Inflammatory macrophage (primary cell): ENCODE data around the gene MCF2L.
"Not testable (repeated sequence)": the region's sequence is repeated elsewhere in the genome, so short reads cannot be mapped to it uniquely, and the experiment has no call there.

ENCODE experiments used
- DNase-seq, 2 donors: peaks; one replicate each; pipeline ENCODE4 v3.0.0-alpha.2; 2020 to 2022

MCF2L gene

GRCh38 chr13:113066142-113066455 lies 97.1 kb downstream of the MCF2L start:
- no peak for DNase-seq

- no peak for DNase-seq
Observed at GRCh38 chr13:113066746-113067145, 97.7 kb downstream of the MCF2L start.

GRCh38 chr13:113069861-113070805 lies 101.1 kb downstream of the MCF2L start:
- no peak for DNase-seq

GRCh38 chr13:113070855-113071254 lies 101.8 kb downstream of the MCF2L start:
- DNase-seq, result no peak

GRCh38 chr13:113072376-113072775 lies 103.4 kb downstream of the MCF2L start:
- no peak for DNase-seq

GRCh38 chr13:113073942-113074341 lies 104.9 kb downstream of the MCF2L start:
- DNase-seq, result no peak

GRCh38 chr13:113074401-113074800 lies 105.4 kb downstream of the MCF2L start:
- no peak for DNase-seq

- DNase-seq, result no peak
Observed at GRCh38 chr13:113074876-113075275, 105.9 kb downstream of the MCF2L start.

- DNase-seq, result no peak
Observed at GRCh38 chr13:113075711-113076110, 106.7 kb downstream of the MCF2L start.

GRCh38 chr13:113076681-113077401 lies 107.8 kb downstream of the MCF2L start:
- no peak for DNase-seq

GRCh38 chr13:113077566-113077952 lies 108.5 kb downstream of the MCF2L start:
- no peak for DNase-seq

GRCh38 chr13:113077953-113078901 lies 109.2 kb downstream of the MCF2L start:
- DNase-seq, result no peak

GRCh38 chr13:113078902-113079780 lies 110.1 kb downstream of the MCF2L start:
- DNase-seq, result no peak

- not testable (repeated sequence) for DNase-seq
Observed at GRCh38 chr13:113079781-113080080, 110.7 kb downstream of the MCF2L start.

- no peak for DNase-seq
Observed at GRCh38 chr13:113080361-113080831, 111.4 kb downstream of the MCF2L start.

- no peak for DNase-seq
Observed at GRCh38 chr13:113080901-113081521, 112.0 kb downstream of the MCF2L start.

GRCh38 chr13:113082198-113083021 lies 113.4 kb downstream of the MCF2L start:
- DNase-seq, result no peak

GRCh38 chr13:113083022-113083373 lies 114.0 kb downstream of the MCF2L start:
- no peak for DNase-seq

- no peak for DNase-seq
Observed at GRCh38 chr13:113083402-113084061, 114.5 kb downstream of the MCF2L start.
